GM21447 (cell line): ENCODE data around the gene RBM38.

Experiments
- ATAC-seq: cut with Tn5 transposase; IDR thresholded peaks from one replicate; pipeline ENCODE4 v1.9.1; 2021; ENCODE audit not compliant: unreplicated experiment

RBM38 gene

DNA sequence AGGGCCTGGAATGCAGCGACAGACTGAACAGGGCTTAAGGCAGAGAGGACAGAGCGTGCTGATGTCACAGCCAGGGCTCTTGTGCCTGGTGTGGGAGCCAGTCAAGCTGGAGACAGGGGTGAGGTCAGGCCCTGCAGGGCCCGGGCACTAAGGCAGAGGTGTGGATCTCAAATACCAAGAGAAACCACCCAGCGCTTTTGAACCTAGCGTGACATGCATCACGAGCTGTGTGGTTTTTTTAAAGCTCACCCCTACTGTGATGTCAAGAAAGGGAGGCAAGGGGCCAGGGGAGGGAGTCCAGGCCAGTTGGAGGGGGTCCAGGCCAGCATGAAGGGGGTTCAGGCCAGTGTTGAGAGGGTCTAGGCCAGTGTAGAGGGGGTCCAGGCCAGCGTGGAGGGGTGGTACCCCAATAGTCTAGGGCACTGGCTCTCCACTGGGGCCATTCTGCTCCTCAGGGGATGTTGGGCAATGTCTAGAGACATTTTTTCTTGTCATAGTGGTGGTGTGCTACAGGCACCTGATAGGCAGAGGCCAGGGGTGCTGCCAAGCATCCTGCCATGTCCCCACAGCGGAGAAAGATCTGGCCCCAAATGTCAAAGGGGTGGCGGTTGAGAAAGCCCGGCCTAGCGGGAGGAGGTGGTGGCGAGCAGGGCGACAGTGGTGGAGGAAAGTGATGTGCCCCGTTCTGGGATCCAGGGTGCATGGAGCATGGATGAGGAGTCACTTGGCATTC is 42.6 kb downstream of the RBM38 start:
- no peak for ATAC-seq

DNA sequence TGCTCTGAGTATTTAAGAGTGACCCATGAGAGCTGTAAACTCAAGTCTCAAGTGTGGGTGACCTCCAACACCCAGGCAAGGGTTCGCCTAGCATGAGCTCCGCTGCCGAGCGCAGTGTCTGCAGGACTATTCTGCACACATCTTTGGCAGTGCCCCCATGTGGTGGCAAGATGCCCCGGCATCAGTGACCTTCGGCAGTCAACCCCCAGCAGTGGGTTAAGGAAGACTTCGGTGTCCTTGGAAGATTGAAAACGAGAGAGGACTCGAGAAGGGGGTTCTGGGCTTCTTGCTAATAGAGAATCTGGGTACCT is 43.1 kb downstream of the RBM38 start:
- no peak for ATAC-seq

DNA sequence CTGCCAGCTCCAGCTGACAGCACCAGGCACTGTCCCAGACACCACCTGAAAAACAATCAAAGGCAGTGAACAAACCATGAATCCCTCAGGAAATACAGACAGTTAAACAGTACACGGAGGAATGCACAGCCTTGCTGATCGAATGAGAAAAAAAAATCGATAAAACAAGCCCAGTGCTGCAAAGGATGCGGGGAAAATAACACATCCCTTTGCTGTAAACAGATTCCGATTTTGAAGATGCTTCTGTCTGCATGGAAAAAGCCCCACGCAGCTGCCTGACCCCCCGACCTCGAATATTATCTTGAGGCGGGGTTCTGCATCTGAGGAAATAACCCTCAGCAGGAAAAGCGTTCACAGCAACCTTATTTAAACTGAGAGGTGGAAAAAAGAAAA is 43.9 kb downstream of the RBM38 start:
- ATAC-seq = no peak

DNA sequence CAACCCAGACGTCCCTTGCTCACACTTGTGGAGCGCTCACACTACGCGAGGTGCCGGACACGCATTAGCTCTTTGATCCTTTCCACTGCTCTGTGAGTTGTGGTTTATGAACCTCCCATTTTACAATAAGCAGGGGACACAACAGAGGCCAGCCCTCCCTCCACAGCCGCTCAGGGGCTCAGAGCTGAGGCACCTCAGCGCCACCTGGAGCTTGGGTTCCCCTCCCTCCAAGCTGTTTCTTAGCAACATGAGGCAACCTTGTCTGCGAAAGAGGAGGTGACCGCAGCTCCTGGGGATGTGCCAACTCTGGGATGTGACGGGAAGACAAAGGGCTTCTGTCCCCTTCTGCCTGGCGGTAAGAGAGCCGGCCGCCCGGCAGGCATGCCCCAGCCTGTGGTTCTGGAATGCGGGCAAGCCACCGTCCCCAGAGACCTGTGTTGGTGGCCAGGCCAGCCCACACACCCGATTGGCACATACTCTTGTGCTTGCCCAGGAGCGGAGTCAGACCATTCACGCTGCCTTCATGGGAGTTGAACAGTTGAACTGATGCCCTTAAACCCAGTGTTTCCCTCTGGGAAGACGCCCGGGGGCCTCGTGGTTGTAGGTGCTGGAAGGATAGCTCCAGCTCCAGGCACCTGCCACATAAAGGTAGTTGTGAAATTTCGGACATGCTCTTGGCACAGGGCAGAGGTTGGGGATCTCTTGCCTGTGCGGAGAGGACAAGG is 44.5 kb downstream of the RBM38 start:
- no peak for ATAC-seq

DNA sequence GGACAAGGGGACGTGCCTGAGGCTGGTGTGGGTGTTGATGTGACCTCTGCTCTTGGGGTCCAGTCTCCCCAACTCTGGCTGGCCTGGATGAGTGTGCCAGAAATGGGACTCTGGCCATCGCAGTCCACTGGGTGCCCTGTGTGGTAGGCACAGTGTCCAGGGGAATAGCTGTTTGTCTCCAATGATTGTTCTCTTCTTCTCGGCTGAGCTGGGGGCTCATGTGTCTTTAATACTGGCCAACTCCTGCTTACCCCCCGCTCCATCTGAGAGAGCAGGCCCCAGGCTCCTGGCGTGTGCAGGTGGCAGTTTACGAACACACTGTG is 45.0 kb downstream of the RBM38 start:
- ATAC-seq = no peak

DNA sequence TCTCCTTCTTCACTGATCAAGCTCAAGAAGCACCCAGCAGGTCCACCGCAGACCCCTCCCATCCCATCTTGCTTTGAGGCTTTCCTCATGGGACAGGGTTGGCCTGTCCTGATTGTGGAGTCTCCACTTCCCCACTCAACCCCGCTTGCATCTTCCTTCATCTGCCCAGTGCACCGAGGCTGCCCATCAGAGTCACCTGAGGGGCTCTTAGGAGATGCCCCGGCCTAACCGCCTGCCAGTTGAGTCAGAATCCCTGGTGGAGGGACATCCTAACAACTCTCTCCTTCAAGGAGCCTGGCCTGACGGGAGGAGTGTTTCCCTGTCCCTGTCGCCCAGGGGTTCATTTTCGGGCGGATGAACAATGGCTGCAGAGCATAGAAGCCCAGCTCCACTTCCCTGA is 46.1 kb downstream of the RBM38 start:
- no peak for ATAC-seq

DNA sequence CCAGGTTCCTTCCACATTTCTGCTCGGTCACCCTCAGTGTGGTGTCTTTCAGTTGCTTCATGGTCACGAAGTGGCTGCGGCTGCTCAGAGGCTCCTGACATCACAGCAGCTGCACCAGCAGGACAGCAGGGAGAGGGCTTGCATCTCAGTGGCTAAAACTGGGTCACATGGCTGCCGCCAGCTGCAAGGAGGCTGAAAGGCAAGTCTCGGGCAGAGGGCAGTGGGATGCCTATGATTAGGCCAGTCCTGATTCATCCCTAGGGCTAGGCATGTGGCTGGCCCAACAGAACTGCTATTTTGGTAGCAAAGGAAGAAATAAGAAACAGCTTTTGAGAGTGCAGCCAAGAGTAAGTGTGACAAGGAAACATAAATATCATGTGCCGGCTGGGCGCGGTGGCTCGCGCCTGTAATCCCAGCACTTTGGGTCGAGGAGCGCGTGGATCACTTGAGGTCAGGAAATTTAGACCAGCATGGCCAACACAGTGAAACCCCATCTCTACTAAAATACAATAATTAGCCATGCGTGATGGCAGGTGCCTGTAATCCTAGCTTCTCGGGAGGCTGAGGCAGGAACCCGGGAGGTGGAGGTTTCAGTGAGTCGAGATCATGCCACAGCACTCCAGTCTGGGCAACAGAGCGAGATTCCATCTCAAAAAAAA is 46.6 kb downstream of the RBM38 start:
- ATAC-seq = no peak

DNA sequence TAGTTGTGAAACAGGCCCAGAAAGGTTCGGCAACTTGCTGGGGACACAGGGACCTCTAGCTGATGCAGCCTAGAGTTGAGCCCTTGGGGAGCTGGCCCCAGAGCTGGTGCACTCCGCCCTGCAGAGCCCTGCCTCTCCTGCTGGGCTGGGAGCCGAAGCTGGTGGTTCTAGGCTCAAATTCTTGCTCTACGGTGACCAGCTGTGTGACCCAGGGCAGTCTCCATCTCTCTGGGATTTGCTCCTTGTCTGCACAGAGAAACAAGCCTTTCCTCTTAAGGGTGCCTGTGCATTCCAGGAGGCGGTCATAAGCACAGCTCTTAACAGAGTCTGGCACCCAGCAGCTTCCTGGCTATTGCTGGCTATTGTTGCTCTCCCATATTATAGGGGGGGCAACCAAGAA is 47.4 kb downstream of the RBM38 start:
- ATAC-seq = no peak

DNA sequence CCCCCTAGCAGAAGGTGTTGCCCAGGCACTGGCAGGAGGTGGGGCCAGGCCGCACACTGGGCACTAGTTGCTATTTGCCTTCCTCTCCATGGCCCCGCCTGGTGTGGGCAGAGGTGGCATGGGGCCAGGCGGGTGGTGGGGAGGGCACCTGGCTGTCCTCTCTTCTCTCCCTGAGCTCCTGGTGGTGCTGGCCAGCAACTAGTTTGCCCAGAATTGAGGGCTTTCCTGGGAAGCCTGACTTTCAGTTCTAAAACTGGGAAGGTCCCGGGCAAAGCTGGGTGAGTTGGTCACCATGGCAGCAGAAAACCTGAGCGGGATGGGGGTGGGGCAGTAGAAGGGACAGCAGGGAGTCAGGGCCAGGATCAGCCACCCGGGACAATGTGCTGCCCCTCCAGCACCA is 48.2 kb downstream of the RBM38 start:
- no peak for ATAC-seq

DNA sequence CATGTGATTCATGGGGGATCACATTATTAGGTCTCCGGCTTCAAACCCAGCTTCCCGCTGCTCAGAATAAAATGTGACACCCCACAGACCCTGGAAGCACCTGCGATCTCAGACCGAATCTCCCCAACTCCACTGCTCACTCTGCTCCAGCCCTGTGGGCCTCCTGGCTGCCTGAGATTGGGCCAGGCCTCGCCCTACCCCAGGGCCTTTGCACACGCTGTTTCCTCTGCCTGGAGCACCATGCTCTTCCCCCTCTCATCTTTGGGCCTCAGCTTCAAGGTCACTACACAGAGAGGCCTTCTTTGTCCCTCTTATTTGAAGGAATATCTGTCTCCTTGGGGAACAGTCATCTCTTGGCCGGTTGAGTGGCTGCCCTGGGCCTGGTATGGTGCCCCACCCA is 48.8 kb downstream of the RBM38 start:
- ATAC-seq = no peak

DNA sequence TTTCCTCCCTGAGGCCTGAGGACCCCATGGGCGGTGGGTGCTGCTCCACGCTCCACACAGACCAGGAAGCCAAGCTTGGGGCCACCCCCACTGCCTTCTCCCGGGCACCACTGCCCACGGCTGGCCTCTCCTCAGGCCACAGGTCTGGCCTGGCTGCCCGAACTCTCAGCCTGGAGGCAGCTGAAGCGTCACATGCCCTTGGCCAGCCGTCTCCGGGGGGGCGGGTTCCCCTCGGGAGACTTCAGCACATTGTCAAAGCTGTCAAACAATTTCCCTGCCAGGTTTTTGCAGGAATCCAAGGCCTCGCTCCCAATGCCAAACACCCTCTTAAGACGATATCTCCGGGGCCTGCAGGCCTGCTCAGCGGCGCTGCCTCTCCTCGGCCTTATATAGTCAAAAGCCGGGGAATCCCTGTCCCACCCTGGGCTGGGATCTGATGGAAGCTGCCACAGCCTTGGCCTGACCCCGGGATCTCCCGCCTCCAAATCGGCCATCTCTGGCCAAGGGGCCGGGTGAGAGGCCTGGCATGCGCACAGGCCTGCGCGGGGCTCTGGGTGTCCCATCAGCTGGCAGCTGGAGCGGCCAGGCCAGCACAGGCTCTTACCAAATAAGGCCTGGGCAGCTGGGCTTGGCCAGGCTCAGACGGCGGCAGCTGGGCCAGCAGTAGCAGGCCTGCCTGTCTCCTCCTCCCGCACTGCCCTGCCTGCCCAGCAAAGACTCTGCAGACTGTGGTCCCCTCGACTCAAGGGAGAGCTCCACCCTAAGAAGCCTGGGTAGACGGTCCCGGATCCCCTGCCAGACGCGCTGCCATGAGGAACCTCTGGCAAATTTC is 49.7 kb downstream of the RBM38 start:
- ATAC-seq = no peak

DNA sequence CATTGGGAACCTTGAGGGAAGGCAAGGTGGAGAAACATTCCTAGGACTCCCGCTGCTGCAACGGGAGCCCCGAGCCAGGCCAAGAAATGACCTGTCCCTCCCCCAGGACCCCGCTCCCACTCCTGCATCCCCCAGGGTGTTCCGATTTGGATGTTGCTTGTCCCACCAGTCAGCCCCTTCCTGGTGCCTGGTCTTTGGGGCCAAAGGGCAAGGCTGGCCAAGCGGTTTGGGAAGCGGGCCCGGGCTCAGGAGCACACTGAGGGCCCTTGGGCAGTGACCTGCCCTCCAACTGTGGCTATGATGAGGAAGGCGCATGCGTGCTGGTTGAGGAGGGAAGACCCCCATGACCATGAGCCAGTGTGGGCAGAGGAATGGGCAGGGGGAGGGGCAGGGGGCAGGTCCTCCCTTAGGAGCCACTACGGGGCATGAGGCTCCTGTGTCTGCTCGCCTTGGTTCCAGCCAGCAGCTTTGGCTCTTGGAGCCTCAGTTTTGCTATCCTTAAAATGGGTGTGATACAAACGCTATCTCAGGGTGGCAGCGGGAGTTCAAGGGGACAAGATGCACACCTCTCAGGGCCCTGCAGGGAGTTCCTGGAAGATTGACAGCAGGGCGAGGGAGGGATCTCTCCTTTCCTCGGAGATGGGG is 50.4 kb downstream of the RBM38 start:
- no peak for ATAC-seq

DNA sequence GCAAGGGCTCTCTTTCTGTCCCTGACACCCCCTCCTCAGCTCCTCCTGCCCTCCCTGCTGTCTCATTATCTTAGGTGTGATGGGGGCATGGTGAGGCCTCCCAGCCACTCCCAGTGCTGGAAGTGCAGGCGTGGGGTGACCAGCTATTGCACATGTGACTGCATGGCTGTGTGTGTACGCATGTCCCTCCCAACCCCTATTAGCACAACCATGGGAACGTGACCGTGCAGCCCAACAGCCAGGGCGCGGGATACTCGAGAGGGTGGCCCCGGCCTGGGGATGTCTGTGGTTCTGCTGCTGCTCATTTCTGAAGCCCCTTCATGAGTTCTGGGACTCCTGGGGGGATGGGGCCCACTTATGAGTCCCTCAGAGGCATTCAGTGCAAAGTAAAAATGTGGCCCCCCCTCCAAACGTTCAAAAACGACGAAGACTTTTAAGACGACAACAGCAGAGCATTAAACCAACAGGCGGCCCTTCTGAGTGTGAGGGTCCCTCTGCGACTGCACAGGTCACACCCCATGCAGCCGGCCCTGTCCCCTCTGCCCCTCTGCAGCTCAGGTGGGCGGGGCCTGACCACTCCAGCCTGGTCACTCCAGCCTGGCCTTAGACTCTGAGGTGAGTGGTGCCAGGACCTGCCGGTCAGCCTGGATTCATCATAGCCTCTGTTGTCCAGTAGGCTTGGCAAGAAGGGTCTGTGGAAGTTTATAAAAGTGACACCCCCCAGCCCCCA is 51.1 kb downstream of the RBM38 start:
- ATAC-seq = no peak

DNA sequence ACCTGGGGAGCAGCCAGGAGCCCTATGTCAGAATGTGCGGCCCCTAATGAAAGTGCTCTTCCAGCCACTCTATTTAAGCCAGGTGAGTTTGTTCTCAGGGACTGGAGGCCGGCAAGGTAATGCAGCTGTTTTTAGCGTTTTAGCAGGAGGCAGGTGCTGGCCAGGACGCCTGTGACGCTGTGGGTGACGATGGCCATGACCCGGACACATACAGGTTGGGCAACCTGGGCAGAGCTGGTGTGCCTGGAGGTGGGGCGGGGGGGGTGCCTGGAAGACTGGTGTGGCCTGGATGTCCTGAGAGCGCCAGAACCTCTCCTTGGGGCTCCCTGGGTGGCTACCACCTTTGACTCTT is 51.7 kb downstream of the RBM38 start:
- no peak for ATAC-seq

DNA sequence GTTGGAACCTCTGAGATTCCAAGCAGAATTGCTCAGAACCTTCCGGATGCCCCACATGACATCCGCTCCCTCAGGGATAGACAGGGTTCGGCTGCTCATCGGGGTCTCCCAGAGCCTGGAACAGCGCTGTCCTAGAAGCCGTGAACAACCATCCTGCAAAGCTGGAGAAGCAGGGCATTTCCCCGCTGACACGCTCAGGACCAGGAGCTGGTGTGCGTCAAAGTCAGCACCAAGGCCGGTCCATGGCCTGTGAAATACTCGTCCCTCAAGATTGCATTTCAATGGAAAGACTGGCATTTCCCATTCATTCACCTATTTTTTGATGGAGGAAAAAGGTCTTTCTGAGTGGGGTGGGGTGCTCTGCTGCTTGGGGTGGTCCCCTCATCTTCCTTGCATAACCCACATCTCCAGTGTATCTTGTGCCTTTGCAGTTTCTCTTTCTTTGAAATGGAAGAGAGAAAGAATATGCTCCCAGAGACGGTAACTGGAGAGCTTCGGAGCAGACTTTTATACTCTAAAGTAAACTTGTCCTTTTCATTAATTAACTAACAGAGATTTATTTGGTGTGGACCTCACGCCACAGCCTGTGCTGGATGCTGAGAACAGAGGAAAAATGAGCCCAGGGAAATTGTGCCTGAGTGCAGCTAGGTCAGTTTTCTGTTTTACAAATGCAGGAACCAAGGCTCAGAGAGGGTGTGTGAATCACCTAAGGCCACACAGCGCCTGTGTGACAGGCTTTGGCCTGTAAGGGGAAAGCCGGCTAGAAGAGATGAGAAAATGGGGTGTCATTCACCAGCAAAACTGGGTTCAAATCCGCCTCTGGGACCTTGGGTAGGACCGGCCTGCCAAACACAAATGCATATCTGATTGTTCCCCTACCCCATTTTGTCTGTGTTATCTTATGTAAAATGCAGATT is 52.4 kb downstream of the RBM38 start:
- no peak for ATAC-seq

DNA sequence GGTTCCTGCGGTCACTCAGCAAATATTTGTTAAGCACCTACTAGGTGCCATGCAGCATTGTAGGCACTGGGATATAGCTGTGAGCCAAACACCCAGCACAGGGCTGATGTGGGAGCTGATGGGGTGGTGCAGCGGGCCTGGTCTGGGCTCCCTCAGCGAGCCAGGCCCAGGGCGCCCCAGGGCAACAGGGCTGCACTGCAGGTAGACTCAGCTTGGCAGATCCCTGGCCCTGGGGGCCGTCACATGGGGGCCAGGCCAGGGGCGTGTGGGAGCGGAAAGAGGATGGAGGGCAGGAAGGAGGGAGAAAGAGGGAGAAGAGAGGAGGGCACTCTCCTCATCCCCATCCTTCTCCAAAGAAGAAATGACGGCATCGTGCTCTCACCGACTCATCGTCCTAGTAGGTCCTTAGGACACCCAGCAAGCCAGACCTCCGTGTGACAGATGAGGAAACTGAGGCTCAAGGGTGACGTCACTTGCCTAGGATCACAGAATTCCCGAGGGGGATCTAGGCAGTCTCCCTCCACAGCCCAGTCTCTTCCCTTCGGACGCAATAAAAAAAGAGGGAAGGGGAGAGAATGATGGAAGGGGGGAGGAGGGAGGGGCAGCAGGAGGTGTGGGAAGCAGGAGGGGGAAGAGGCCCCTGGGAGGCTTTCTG is 53.3 kb downstream of the RBM38 start:
- ATAC-seq = no peak

DNA sequence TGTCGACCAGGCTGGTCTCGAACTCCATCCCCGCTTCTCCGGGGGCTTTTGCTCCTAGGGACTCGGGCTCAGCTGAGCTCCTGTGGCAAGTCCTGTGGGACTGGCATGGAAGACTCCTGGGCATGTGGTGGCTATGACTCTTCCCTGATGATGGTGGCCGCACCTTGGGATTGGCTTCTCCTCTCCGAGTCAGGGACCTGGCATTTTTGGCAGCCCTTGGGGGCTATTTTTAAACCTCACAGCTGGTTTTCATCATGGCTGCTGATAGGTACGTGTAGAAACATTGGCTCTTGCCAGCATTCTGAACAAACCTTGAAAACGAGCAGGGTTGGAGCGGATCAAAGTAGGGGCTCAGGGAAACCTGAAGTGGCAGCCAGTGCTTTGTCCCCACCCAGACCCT is 54.1 kb downstream of the RBM38 start:
- ATAC-seq = no peak

DNA sequence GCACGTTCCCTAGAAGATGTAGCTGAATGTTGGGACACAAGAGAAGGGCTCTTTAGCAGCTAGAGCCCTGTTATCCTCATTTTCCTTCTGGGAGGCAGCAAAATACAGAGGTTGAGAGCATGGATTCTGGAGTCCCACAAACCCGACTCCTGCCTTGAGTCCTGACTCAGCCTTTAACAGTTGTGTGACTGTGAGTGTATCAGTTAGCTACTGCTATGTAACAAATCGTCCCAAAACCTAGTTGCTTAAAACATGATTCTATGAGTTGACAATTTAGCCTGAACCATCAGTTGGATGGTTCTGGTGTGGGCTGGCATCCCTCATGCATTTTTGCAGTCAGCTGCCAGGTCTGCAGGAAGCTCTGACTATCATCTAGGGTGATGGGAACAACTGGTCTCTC is 54.6 kb downstream of the RBM38 start:
- ATAC-seq = no peak

DNA sequence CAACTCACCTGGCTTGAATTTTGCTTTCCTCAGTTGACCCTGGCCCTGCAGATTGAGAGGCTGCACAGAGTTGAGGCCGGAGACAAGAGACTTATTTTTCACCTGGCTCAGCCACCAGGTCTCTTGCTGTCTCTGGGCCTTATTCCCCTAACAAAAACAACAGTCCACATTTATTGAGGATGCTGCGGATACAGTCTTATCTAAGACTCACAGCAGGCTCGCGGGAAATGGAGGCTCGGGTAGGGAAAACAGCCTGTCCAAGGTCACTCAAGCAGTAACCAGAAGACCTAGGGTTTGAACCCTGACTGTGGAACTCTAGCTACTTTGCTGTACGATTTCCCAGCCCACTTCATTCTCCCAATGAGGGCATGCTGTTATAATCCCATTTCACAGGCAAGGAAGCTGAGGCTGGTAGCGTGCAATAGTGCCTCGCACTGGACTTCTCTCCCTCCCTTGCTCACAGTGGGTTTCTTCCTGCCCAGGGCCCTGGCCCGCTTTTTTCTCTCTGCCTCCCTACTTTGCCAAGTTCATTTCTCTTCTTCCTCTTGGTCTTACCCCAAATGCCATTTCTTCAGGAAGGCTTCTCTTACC is 57.7 kb downstream of the RBM38 start:
- no peak for ATAC-seq
